HCT116 (cell line): ENCODE data around the gene ZNF135. TPM values are rescaled to one million over a fixed set of nuclear protein-coding genes. Genes with fewer than 3 reads are reported as not detected.

Experiments used
- ATAC-seq: fragments of 200-7000 bp; cut with Tn5 transposase; 2 replicates; pipeline ENCODE4 v1.9.1; 2020; ENCODE audit warnings: mild to moderate bottlenecking, moderate library complexity
- BruUV-seq: library from RNA; stranded (reverse); fragments of 400-500 nt; replicated peaks from 2 replicates; lab custom pipeline; 2021; lab: Mats Ljungman, UMichigan
- CTCF ChIA-PET: fragments of 300-600 bp; sonication (Branson Sonifier 250); formaldehyde crosslinking; loops from one replicate; lab custom pipeline; 2021; ENCODE audit warnings: antibody characterized with exemption; lab: Charles Lee
- POLR2A ChIA-PET: fragments of 300-600, 350-600 bp; sonication (Branson Sonifier 250); formaldehyde crosslinking; loops from one replicate; lab custom pipeline; 2021; ENCODE audit warnings: antibody characterized with exemption; lab: Charles Lee
- RAD21 ChIA-PET, 2 experiments: fragments of 300-600 bp; sonication (Branson Sonifier 250); formaldehyde crosslinking; loops; one replicate each; lab custom pipeline; 2023; ENCODE audit warnings: low total read pairs in 2 of 2; ENCODE audit not compliant: uncharacterized antibody in 2 of 2, unreplicated experiment in 2 of 2, low non-redundant PET in 1 of 2; lab: Charles Lee
- DNase-seq: peaks from one replicate; pipeline ENCODE4 v3.0.0-alpha.2; 2010; ENCODE audit warnings: low read depth, low spot score
- H2AFZ ChIP-seq: fragments of 200-600 bp; shearing (Covaris generic), sonication (generic); 2 replicates; pipeline ENCODE4 v1.6.1; 2017; ENCODE audit warnings: low read depth, mixed run types, mixed read lengths, antibody characterized with exemption, low read length; ENCODE audit not compliant: poor library complexity, severe bottlenecking
- H3K27ac ChIP-seq: 2 replicates; pipeline ENCODE4 v1.5.1; 2012; ENCODE audit warnings: low read depth, low read length
- H3K27me3 ChIP-seq: fragments of 200-600 bp; sonication (generic); 2 replicates; pipeline ENCODE4 v1.6.1; 2016; ENCODE audit warnings: mixed run types, low read length, mixed read lengths; ENCODE audit not compliant: insufficient read depth
- H3K36me3 ChIP-seq, 2 experiments: fragments of 200-500 bp in 1 of 2; fragments of 200-600 bp in 1 of 2; sonication (Bioruptor generic) in 1 of 2; sonication (generic) in 1 of 2; 2 replicates each; pipeline versions ENCODE4 v1.5.1 to v1.6.1; 2014 to 2016; ENCODE audit warnings: low read length in 2 of 2, inconsistent platforms in 1 of 2, mixed read lengths in 1 of 2, mixed run types in 1 of 2; ENCODE audit not compliant: insufficient read depth in 2 of 2, control insufficient read depth in 1 of 2
- H3K4me1 ChIP-seq, 2 experiments: fragments of 200-600 bp in 1 of 2; sonication (generic) in 1 of 2; 2 replicates each; pipeline versions ENCODE4 v1.5.1 to v1.6.1; 2012 to 2017; ENCODE audit warnings: low read length in 2 of 2, inconsistent platforms in 1 of 2, mild to moderate bottlenecking in 1 of 2, mixed read lengths in 1 of 2, mixed run types in 1 of 2, moderate library complexity in 1 of 2; ENCODE audit not compliant: insufficient read depth in 2 of 2, control insufficient read depth in 1 of 2
- H3K4me2 ChIP-seq: fragments of 200-600 bp; sonication (generic); 2 replicates; pipeline ENCODE4 v1.6.1; 2017; ENCODE audit warnings: mixed run types, low read length, mixed read lengths
- H3K4me3 ChIP-seq, 2 experiments: fragments of 200-600 bp in 1 of 2; sonication (generic) in 1 of 2; replicated peaks in 1 of 2; 2 replicates each; pipeline ENCODE4 v1.5.1; 2011 to 2016; ENCODE audit warnings: low read length in 2 of 2, control low read depth in 1 of 2, low read depth in 1 of 2, mild to moderate bottlenecking in 1 of 2, mixed read lengths in 1 of 2, mixed run types in 1 of 2
- H3K79me2 ChIP-seq: fragments of 200-600 bp; sonication (generic); 2 replicates; pipeline ENCODE4 v1.6.1; 2017; ENCODE audit warnings: mild to moderate bottlenecking, mixed run types, low read length, moderate library complexity, mixed read lengths; ENCODE audit not compliant: insufficient read depth
- H3K9ac ChIP-seq: fragments of 200-600 bp; sonication (generic); 2 replicates; pipeline ENCODE4 v1.6.1; 2016; ENCODE audit warnings: low read length, mixed read lengths
- H3K9me2 ChIP-seq: fragments of 200-600 bp; sonication (generic), shearing (Covaris generic); 2 replicates; pipeline ENCODE4 v1.6.1; 2017; ENCODE audit warnings: mixed run types, mild to moderate bottlenecking, moderate library complexity; ENCODE audit not compliant: insufficient read depth
- H3K9me3 ChIP-seq, 2 experiments: fragments of 200-500 bp in 1 of 2; fragments of 200-600 bp in 1 of 2; sonication (Bioruptor generic) in 1 of 2; sonication (generic) in 1 of 2; 2 replicates each; pipeline ENCODE4 v1.6.1; 2014 to 2017; ENCODE audit warnings: low read length in 2 of 2, mixed read lengths in 2 of 2, inconsistent platforms in 1 of 2, low read depth in 1 of 2, mild to moderate bottlenecking in 1 of 2, mixed run types in 1 of 2, moderate library complexity in 1 of 2; ENCODE audit not compliant: control insufficient read depth in 1 of 2, insufficient read depth in 1 of 2
- H4K20me1 ChIP-seq: fragments of 200-600 bp; sonication (generic), shearing (Covaris generic); 2 replicates; pipeline ENCODE4 v1.6.1; 2017; ENCODE audit warnings: mixed run types, mild to moderate bottlenecking, moderate library complexity; ENCODE audit not compliant: insufficient read depth
- ATF3 ChIP-seq: IDR thresholded peaks from 2 replicates; pipeline ENCODE4 v1.6.1; 2012
- CBX3 ChIP-seq: IDR thresholded peaks from 2 replicates; pipeline ENCODE4 v1.6.1; 2012; ENCODE audit warnings: low read depth
- CEBPB ChIP-seq: IDR thresholded peaks from 2 replicates; pipeline ENCODE4 v1.6.1; 2012; ENCODE audit warnings: low read depth
- EGR1 ChIP-seq: IDR thresholded peaks from 2 replicates; pipeline ENCODE4 v1.6.1; 2012; ENCODE audit warnings: low read depth
- ELF1 ChIP-seq: IDR thresholded peaks from 2 replicates; pipeline ENCODE4 v1.6.1; 2012; ENCODE audit warnings: low read depth, borderline replicate concordance
- EZH2 ChIP-seq: fragments of 200-600 bp; sonication (generic); IDR thresholded peaks from 2 replicates; pipeline ENCODE4 v1.6.1; 2017; ENCODE audit warnings: antibody characterized with exemption, mixed run types
- EZH2phosphoT487 ChIP-seq: fragments of 200-600 bp; IDR thresholded peaks from 2 replicates; pipeline ENCODE4 v1.6.1; 2018; ENCODE audit warnings: antibody characterized with exemption, borderline replicate concordance
- FOSL1 ChIP-seq: IDR thresholded peaks from 2 replicates; pipeline ENCODE4 v1.6.1; 2012; ENCODE audit warnings: low read depth
- JUND ChIP-seq: IDR thresholded peaks from 2 replicates; pipeline ENCODE4 v1.6.1; 2012
- POLR2A ChIP-seq: IDR thresholded peaks from 2 replicates; pipeline ENCODE4 v1.7.0; 2011; ENCODE audit warnings: borderline replicate concordance; ENCODE audit not compliant: insufficient read depth, insufficient read length; ENCODE audit errors: extremely low read depth
- RAD21 ChIP-seq: IDR thresholded peaks from 2 replicates; pipeline ENCODE4 v1.6.1; 2012; ENCODE audit warnings: low read depth, mild to moderate bottlenecking
- REST ChIP-seq: IDR thresholded peaks from 2 replicates; pipeline ENCODE4 v1.6.1; 2012; ENCODE audit warnings: low read depth
- SIN3A ChIP-seq: IDR thresholded peaks from 2 replicates; pipeline ENCODE4 v1.6.1; 2012; ENCODE audit warnings: low read depth
- SP1 ChIP-seq: IDR thresholded peaks from 2 replicates; pipeline ENCODE4 v1.6.1; 2012; ENCODE audit warnings: low read depth
- SRF ChIP-seq: IDR thresholded peaks from 2 replicates; pipeline ENCODE4 v1.6.1; 2012; ENCODE audit warnings: low read depth
- TCF7L2 ChIP-seq: IDR thresholded peaks from 2 replicates; pipeline ENCODE4 v1.7.0; 2011; ENCODE audit warnings: borderline replicate concordance, inconsistent platforms; ENCODE audit not compliant: insufficient read depth, insufficient read length; ENCODE audit errors: extremely low read depth
- ZFX ChIP-seq: fragments of 450-650 bp; IDR thresholded peaks from 2 replicates; pipeline ENCODE4 v1.6.1; 2017
- ZNF274 ChIP-seq: fragments of 200-500 bp; sonication (Bioruptor generic); IDR thresholded peaks from 2 replicates; pipeline ENCODE4 v1.6.1; 2014; ENCODE audit warnings: mild to moderate bottlenecking, low read depth, low read length, inconsistent platforms
- intact Hi-C: fragments of 100-400 bp; cut with micrococcal nuclease; formaldehyde crosslinking; loops from 2 replicates; pipeline ENCODE4 v1.10.0; 2022
- total RNA-seq: library from RNA; stranded (reverse); gene quantifications from one replicate; pipeline ENCODE4 v1.2.1, GENCODE V29; 2021; ENCODE audit not compliant: unreplicated experiment
- TF ChIP-seq, protein P1 (sequence below): IDR thresholded peaks from 2 replicates; pipeline ENCODE4 v1.6.1; 2012
- TF ChIP-seq, protein P2 (sequence below), 3 experiments: fragments of 200-600 bp in 1 of 3; sonication (generic) in 1 of 3; IDR thresholded peaks in 2 of 3; conservative IDR thresholded peaks in 1 of 3; 2 replicates each; pipeline ENCODE4 v1.5.1; 2012 to 2017; ENCODE audit warnings: low read depth in 2 of 3, low read length in 2 of 3, antibody characterized with exemption in 1 of 3, borderline replicate concordance in 1 of 3, control low read depth in 1 of 3, mild to moderate bottlenecking in 1 of 3, mixed read lengths in 1 of 3, mixed run types in 1 of 3, moderate library complexity in 1 of 3; ENCODE audit not compliant: insufficient read depth in 1 of 3

ZNF135 gene
- total RNA-seq, 1 experiment from 2014 or later: not detected

- no peaks in the 10 kb centered on the region for H4K20me1 ChIP-seq
- no peak overlapping the region for H2AFZ ChIP-seq
- no peaks in the 10 kb centered on the region for H3K79me2 ChIP-seq
- TF ChIP-seq FOSL1 (no peak), SRF (no peak), EGR1 (no peak), EZH2 (no peak), RAD21 (no peak), SP1 (no peak), SIN3A (no peak), TCF7L2 (no peak), ELF1 (no peak), JUND (no peak), ZFX (no peak), CBX3 (no peak), POLR2A (no peak), CEBPB (no peak), ZNF274 (no peak), REST (no peak), ATF3 (no peak), EZH2phosphoT487 (no peak)
- TF ChIP-seq, protein P1, sequence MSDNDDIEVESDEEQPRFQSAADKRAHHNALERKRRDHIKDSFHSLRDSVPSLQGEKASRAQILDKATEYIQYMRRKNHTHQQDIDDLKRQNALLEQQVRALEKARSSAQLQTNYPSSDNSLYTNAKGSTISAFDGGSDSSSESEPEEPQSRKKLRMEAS: no peak
- TF ChIP-seq, protein P2, sequence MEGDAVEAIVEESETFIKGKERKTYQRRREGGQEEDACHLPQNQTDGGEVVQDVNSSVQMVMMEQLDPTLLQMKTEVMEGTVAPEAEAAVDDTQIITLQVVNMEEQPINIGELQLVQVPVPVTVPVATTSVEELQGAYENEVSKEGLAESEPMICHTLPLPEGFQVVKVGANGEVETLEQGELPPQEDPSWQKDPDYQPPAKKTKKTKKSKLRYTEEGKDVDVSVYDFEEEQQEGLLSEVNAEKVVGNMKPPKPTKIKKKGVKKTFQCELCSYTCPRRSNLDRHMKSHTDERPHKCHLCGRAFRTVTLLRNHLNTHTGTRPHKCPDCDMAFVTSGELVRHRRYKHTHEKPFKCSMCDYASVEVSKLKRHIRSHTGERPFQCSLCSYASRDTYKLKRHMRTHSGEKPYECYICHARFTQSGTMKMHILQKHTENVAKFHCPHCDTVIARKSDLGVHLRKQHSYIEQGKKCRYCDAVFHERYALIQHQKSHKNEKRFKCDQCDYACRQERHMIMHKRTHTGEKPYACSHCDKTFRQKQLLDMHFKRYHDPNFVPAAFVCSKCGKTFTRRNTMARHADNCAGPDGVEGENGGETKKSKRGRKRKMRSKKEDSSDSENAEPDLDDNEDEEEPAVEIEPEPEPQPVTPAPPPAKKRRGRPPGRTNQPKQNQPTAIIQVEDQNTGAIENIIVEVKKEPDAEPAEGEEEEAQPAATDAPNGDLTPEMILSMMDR (IDR thresholded peaks at IDR 0.05 in 2 of 3, conservative IDR thresholded peaks at IDR 0.05 in 1 of 3; ENCODE audit: borderline replicate concordance in 1 of 3, insufficient read depth in 1 of 3, low read depth in 2 of 3, low read length in 2 of 3): no peak
- TF ChIP-seq, all 23 proteins: peak for 0
- ChIA-PET RAD21 (no interaction called here), POLR2A (no interaction called here), CTCF (no interaction called here)
- no TSS peak for BruUV-seq
- H3K9ac ChIP-seq: no peak overlapping the region
- H3K9me2 ChIP-seq: no peaks in the 10 kb centered on the region
- H3K4me2 ChIP-seq: no peak overlapping the region
- intact Hi-C loops: no loop called here
- DNase-seq: no peak
- no peaks in the 10 kb centered on the region for H3K36me3 ChIP-seq
- H3K27me3 ChIP-seq: no peaks in the 10 kb centered on the region
- no peak overlapping the region for H3K4me3 ChIP-seq
- H3K4me1 ChIP-seq: no peaks in the 10 kb centered on the region
- ATAC-seq: no peak
- peaks cover 9 to 16% of the 10 kb centered on the region in 2 experiments; a peak in 2 of 4 replicates for H3K9me3 ChIP-seq
- H3K27ac ChIP-seq: no peak overlapping the region
These were observed 28.0 kb downstream of the ZNF135 start for GRCh38 chr19:58086825-58087710.
